ENCODE measurements around the gene SHMT1. TPM values are rescaled to one million over a fixed set of nuclear protein-coding genes. Genes with fewer than 3 reads are reported as not detected.
"Not testable (repeated sequence)": the region's sequence is repeated elsewhere in the genome, so short reads cannot be mapped to it uniquely, and the experiment has no call there.

SHMT1 gene
- total RNA-seq: 10 to 100 TPM; 49.2 to 49.9 TPM

DNA sequence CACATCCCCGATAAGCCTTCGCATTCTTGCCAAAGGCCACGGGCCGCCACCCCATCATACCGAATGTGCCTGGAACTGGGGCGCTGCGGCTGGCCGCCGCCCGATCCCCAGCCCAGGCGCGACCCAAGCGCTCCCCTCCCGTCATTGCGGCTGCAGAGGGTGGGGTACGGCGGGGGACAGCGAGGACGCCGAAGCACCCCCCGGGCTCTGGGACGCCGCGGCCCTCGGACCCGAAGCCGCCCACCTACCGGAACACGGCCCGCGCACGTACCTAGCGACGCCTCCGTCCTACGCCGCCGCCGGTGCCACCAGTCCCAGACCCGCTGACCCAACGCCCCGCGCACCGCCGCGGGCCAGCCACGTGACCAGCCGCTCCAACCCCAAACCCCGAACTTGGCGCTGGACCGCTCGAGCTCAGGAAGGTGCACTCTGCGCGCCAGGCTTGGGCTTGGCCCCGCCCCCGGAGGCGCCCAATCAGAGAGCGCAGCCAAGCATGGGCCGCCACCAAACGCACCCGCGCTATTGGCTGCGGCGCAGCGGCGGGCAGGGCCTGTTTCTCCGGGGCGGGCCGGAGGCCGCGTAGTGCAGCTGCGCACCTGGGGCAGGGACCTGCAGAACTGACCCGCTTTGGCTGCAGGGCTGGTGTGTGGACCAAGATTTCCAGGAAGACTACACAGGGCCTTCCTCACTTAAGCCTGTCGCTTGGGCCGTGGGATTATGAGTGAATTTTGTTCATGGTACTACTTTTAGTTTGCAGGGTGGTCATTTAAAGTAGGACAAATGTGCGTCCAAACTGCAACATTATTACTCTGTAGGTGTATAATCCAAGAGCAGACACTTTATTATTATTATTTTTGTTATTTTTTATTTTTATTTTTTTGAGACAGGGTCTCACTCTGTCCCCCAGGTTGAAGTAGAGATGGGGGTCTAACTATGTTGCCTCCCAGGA, at the start of gene SHMT1:
TSS of gene SHMT1 (minus strand) at position 450 of the 949 bp plus-strand sequence. CDS start 7,569 bp downstream, outside the sequence.
- Mint-ChIP-seq H3K4me1 (ENCODE audit: low read depth) (peaks cover 15% of the 10 kb centered on the region), H3K9me3 (no peaks in the 10 kb centered on the region), H3K27ac (peak within 1 kb of the TSS; percentile 81), H3K27me3 (no peaks in the 10 kb centered on the region), H3K36me3 (peaks cover 4% of the 10 kb centered on the region), H3K4me3 (peak within 1 kb of the TSS; percentile 88)
- peak; percentile 95 for DNase-seq
- POLR2A ChIA-PET: no interaction called here
- intact Hi-C loops (cut with micrococcal nuclease): loop anchor here (1.0 kb wide), 1 partner anchor 48 kb away; the partner anchor contains the start of gene SMCR8
- CTCF ChIA-PET: interaction anchor here (0.7 to 1.2 kb wide), 3 partner anchors 105 to 146 kb away, joined by 3 to 4 read pairs (median 3); partner anchors contain the start of gene FLII

GRCh38 chr17:18412001-18412538, 48.7 kb upstream of the SHMT1 start:
- H3K4me3 Mint-ChIP-seq; H3K27ac Mint-ChIP-seq; H3K9me3 Mint-ChIP-seq; CTCF ChIA-PET; H3K27me3 Mint-ChIP-seq; POLR2A ChIA-PET; DNase-seq; H3K36me3 Mint-ChIP-seq; intact Hi-C loops (cut with micrococcal nuclease): not testable (repeated sequence)
- peaks cover 12% of the 10 kb centered on the region for H3K4me1 Mint-ChIP-seq (ENCODE audit: low read depth)

GRCh38 chr17:18411377-18411864, 48.1 kb upstream of the SHMT1 start:
- H3K27me3 Mint-ChIP-seq; H3K9me3 Mint-ChIP-seq; H3K36me3 Mint-ChIP-seq; POLR2A ChIA-PET; CTCF ChIA-PET; intact Hi-C loops (cut with micrococcal nuclease): not testable (repeated sequence)
- peaks cover 12% of the 10 kb centered on the region for H3K4me1 Mint-ChIP-seq (ENCODE audit: low read depth)
- H3K4me3 Mint-ChIP-seq: peak overlapping the region; percentile 88
- H3K27ac Mint-ChIP-seq: peak overlapping the region; percentile 81
- peak; percentile 42 for DNase-seq

DNA sequence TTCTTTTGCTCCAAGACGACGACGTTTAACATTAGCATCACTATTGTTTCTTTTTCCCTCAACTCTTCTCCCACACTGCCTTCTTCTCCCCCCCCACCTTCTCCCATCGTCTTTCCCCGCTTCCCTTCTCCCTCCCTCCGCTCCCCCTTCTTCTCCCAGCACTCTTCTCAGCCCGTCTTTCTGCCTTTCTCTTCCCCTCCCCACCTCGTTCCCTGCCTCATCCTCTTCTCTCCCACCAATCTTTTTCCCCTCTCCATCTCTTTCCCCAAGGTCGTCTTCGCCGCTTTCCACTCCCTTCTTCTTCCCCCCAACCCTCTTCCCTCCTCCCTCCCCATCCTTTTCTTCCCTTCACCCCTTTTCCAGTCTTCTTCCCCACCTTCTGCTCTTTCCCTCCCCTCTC, 47.4 kb upstream of the SHMT1 start:
- Mint-ChIP-seq H3K4me3 (peak overlapping the region; percentile 88), H3K27ac (peak overlapping the region; percentile 81), H3K4me1 (ENCODE audit: low read depth) (peaks cover 12% of the 10 kb centered on the region)
- CTCF ChIA-PET; intact Hi-C loops (cut with micrococcal nuclease); H3K9me3 Mint-ChIP-seq; H3K27me3 Mint-ChIP-seq; DNase-seq; H3K36me3 Mint-ChIP-seq; POLR2A ChIA-PET: not testable (repeated sequence)

- DNase-seq; CTCF ChIA-PET; intact Hi-C loops (cut with micrococcal nuclease); H3K9me3 Mint-ChIP-seq; H3K27ac Mint-ChIP-seq; H3K4me3 Mint-ChIP-seq; H3K36me3 Mint-ChIP-seq; POLR2A ChIA-PET; H3K27me3 Mint-ChIP-seq: not testable (repeated sequence)
- H3K4me1 Mint-ChIP-seq (ENCODE audit: low read depth): peaks cover 12% of the 10 kb centered on the region
These were observed 46.0 kb upstream of the SHMT1 start for GRCh38 chr17:18409321-18409720.

DNA sequence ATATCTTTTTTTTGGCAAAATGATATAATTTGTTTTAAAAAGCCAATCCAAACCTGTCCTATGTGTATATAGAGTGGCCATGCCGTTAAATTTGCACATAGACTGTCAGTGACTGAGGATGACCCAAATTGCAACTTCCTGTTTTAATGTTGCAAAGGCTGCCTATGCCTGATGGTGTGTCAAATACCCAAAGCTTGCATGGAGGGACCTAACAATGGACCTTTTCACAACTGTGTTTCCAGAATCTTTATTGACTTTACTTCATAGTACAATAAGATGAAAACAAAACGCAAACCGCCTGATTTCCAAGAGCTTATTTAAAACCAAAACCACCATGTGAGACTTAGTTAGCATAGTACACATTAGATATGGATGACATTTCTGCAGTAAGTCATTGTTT, 45.6 kb upstream of the SHMT1 start:
- H3K36me3 Mint-ChIP-seq; intact Hi-C loops (cut with micrococcal nuclease); H3K27ac Mint-ChIP-seq; H3K9me3 Mint-ChIP-seq; CTCF ChIA-PET; H3K27me3 Mint-ChIP-seq; POLR2A ChIA-PET; H3K4me3 Mint-ChIP-seq; DNase-seq: not testable (repeated sequence)
- peaks cover 12% of the 10 kb centered on the region for H3K4me1 Mint-ChIP-seq (ENCODE audit: low read depth)

GRCh38 chr17:18403604-18404003, 40.3 kb upstream of the SHMT1 start:
- CTCF ChIA-PET; H3K27ac Mint-ChIP-seq; intact Hi-C loops (cut with micrococcal nuclease); H3K9me3 Mint-ChIP-seq; H3K36me3 Mint-ChIP-seq; H3K27me3 Mint-ChIP-seq; H3K4me3 Mint-ChIP-seq; DNase-seq; H3K4me1 Mint-ChIP-seq (ENCODE audit: low read depth); POLR2A ChIA-PET: not testable (repeated sequence)

DNA sequence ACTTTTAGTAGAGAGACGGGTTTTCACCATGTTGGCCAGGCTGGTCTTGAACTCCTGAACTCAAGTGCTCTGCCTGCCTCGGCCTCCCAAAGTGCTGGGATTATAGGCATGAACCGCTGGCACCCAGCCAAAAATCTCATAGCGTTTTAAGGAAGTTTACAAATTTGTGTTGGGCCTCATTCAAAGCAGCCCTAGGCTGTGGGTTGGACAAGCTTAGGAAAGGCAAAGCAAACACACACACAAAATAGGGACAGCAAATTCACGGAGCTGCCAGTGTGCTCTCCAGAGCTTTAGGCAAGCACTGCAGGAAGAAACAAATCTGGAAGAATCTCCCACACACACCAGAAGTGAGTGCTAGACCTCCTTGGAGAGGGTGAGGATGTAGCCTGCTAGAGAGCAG, 39.8 kb upstream of the SHMT1 start:
- H3K9me3 Mint-ChIP-seq; POLR2A ChIA-PET; H3K27ac Mint-ChIP-seq; DNase-seq; H3K36me3 Mint-ChIP-seq; H3K27me3 Mint-ChIP-seq; H3K4me3 Mint-ChIP-seq; H3K4me1 Mint-ChIP-seq (ENCODE audit: low read depth); CTCF ChIA-PET; intact Hi-C loops (cut with micrococcal nuclease): not testable (repeated sequence)

GRCh38 chr17:18401872-18402590, 38.7 kb upstream of the SHMT1 start:
- H3K4me1 Mint-ChIP-seq (ENCODE audit: low read depth); H3K4me3 Mint-ChIP-seq; H3K27ac Mint-ChIP-seq; H3K27me3 Mint-ChIP-seq; POLR2A ChIA-PET; intact Hi-C loops (cut with micrococcal nuclease); CTCF ChIA-PET; H3K9me3 Mint-ChIP-seq; H3K36me3 Mint-ChIP-seq; DNase-seq: not testable (repeated sequence)

- H3K27me3 Mint-ChIP-seq; CTCF ChIA-PET; H3K9me3 Mint-ChIP-seq; H3K27ac Mint-ChIP-seq; H3K36me3 Mint-ChIP-seq; H3K4me3 Mint-ChIP-seq; H3K4me1 Mint-ChIP-seq (ENCODE audit: low read depth); POLR2A ChIA-PET; DNase-seq; intact Hi-C loops (cut with micrococcal nuclease): not testable (repeated sequence)
These were observed 25.4 kb upstream of the SHMT1 start for GRCh38 chr17:18388728-18389127.

GRCh38 chr17:18388266-18388665, 24.9 kb upstream of the SHMT1 start:
- H3K27ac Mint-ChIP-seq; H3K9me3 Mint-ChIP-seq; intact Hi-C loops (cut with micrococcal nuclease); H3K27me3 Mint-ChIP-seq; H3K4me3 Mint-ChIP-seq; H3K36me3 Mint-ChIP-seq; DNase-seq; POLR2A ChIA-PET; H3K4me1 Mint-ChIP-seq (ENCODE audit: low read depth); CTCF ChIA-PET: not testable (repeated sequence)

DNA sequence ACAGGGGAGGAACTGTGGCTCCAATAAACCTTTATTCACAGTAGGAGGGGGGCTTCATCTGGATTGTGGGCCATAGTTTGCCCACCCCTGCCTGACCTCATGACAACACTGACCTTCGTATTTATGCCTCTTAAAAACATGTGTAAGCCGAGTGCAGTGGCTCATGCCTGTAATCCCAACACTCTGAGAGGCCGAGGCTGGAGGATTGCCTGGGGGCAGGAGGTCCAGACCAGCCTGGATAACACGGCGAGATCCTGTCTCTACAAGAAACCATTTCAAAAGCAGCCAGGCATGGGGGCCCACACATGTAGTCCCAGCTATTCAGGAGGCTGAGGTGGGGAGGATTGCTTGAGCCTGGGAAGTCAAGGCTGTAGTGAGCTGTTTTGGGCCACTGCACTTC, 24.2 kb upstream of the SHMT1 start:
- H3K4me1 Mint-ChIP-seq (ENCODE audit: low read depth); H3K4me3 Mint-ChIP-seq; DNase-seq; H3K36me3 Mint-ChIP-seq; H3K9me3 Mint-ChIP-seq; H3K27me3 Mint-ChIP-seq; POLR2A ChIA-PET; CTCF ChIA-PET; H3K27ac Mint-ChIP-seq; intact Hi-C loops (cut with micrococcal nuclease): not testable (repeated sequence)

Data from activated CD4-positive, alpha-beta memory T cell treated with anti-CD3 and anti-CD28 coated beads for 36 hours (primary cell).